ENCODE data around the gene TRPM3.

TRPM3 gene

GRCh38 chr9:70574151-70574837 lies 547.1 kb downstream of the TRPM3 start:
- no peak for FAIRE-seq

- no peak for FAIRE-seq
Measured at GRCh38 chr9:70573308-70573707, 548.1 kb downstream of the TRPM3 start.

GRCh38 chr9:70571258-70571657 lies 550.2 kb downstream of the TRPM3 start:
- FAIRE-seq: no peak

DNA sequence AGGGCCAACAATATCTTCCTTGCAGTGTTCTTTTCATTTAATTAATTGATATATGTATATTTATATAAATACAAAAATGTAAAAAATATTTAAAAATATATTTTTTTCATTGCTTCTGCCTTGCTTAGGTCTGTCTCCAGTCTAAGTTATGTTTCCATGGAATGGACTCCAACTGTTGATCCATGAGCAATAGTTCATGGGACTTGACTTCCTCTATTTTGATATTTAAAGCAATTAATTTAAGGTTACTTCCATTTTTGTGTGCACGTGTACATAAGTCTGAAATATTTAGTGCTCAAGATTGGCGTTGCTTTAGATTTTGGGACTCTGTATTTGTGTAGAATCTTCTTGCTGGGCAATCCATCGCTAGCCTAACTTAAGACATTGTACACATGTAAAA lies 551.6 kb downstream of the TRPM3 start:
- no peak for FAIRE-seq

DNA sequence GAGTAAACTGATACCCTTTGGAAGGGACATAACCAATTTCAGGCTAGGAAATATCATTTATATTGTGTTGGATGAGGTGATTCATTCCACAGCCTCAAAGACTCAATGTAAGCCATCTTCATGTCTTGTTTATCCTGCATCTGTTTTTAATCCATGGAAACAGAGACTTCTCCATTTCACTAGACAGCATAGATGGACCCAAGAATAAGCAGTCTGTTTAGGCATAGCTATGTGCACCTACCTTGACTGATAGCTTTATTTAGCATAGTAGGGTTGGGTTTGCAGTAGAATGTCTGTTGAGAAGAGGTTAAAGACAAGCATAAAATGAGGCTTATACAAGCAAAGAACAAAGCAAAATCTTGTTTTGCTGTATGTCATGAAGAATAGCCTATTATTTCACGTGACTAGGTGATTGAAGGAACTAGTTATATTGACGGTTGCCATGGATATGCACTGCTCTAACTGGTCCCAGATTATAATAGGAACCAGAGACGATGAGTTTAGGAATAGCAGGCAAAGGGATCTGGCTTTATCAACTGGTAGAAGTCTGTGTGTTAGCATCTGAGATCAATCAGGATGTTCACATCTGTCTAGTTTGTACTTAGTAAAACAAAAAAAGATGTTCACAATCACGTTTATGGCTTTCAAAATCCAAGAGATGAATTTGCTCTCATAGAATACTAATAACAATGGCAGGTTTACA lies 552.2 kb downstream of the TRPM3 start:
- no peak for FAIRE-seq

DNA sequence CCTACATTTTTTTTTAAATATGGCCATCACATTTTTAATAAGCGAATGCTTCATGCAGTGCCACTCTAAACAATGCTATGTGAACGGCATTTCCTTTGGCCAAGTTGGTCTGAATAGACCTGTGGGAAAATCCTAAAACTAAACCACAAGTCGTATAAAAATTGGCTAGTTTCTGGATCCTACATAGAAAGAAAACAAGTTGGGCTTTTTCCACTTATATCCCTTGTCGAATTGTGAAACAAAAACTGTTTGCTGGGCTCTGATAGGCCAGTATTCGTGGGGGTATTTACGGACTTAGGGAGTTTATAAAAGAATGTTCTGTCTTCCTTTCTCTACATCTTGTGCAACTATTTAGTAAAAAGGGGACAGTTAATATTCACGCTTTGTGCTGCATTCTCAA lies 553.9 kb downstream of the TRPM3 start:
- FAIRE-seq: no peak

GRCh38 chr9:70566751-70567150 lies 554.7 kb downstream of the TRPM3 start:
- FAIRE-seq: no peak

DNA sequence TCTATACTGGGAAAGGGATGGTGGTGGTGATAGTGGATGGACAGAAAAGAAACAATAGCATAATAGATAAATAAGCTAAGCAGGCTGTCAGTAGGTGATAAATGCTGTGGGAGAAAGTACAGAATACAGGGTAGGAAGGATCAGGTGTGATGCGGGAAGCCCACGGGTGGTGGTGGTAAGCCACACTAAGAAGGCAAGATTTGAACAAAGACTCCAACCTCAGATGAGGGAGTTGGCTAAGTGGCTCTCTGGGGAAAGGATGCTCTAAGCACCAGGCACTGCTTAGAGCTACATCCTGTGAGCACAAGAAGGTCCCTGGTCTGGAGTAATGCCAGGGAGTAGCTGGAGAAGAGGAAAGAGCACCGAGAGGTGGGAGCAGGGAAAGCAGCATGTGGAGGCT lies 555.4 kb downstream of the TRPM3 start:
- no peak for FAIRE-seq

DNA sequence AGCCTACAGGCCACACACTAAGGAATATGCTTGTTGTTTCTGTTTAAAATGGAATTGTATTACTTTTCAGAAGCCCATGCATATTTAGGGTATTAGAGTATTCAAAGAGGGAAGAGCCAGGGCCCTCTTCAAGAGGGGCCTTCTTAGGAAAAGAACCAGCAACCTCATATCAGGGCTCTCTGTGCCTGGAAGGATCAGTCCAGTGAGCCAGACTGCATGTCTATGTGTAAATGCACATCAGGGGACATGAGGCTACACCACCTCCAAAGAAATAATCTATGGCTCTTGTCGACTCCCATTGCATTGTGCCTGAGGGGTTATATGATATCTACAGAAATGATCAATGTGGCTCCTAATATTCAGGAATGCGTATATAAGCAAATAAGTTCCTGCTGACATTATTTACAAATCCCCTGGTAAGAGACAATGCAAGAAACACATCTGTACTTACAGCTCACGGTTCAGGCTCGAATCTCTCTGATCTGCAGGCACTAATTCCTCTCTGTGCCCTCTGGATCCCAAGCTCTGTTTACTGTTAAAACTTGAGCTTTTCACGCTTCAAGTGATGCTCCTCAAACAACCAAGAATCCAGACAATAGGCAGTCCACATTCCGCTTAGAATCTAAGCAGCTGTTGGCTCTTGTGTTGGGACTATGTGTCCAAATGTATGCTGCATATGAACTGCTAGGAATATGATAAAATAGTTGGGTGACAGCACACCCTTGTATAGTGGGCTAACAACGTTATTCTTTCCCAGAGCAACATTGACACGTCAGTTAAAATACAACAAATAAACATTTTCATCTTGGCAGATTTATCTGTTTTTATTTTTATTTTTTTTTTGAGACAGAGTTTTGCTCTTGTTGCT lies 556.7 kb downstream of the TRPM3 start:
- no peak for FAIRE-seq

GRCh38 chr9:70563431-70564204 lies 557.8 kb downstream of the TRPM3 start:
- no peak for FAIRE-seq

- no peak for FAIRE-seq
Measured at GRCh38 chr9:70563010-70563409, 558.4 kb downstream of the TRPM3 start.

- no peak for FAIRE-seq
Measured at GRCh38 chr9:70561786-70562395, 559.5 kb downstream of the TRPM3 start.

DNA sequence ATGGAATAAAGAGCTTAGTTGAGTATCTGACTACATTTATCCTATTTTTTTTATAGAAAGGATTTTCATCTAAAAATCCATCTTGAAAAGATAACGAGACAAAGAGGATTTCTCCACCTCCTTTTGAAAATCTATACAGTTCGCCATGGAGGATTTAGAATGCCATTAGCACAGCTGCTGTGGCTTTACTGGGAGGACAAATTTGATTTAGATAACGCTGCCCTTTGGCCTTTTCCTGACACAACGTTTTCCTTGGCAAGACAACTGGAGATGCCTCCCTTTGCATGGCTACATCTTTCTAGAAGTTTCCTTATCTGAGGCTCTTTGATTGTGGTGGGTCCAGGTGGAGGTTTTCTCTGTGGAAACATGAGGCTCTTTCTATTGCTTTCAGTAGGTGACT lies 560.3 kb downstream of the TRPM3 start:
- FAIRE-seq: no peak

- FAIRE-seq: no peak
Measured at GRCh38 chr9:70559102-70559501, 562.3 kb downstream of the TRPM3 start.

- FAIRE-seq: no peak
Measured at GRCh38 chr9:70557661-70558369, 563.6 kb downstream of the TRPM3 start.

GRCh38 chr9:70556771-70557170 lies 564.6 kb downstream of the TRPM3 start:
- FAIRE-seq: no peak

GRCh38 chr9:70554881-70555280 lies 566.5 kb downstream of the TRPM3 start:
- FAIRE-seq: no peak

DNA sequence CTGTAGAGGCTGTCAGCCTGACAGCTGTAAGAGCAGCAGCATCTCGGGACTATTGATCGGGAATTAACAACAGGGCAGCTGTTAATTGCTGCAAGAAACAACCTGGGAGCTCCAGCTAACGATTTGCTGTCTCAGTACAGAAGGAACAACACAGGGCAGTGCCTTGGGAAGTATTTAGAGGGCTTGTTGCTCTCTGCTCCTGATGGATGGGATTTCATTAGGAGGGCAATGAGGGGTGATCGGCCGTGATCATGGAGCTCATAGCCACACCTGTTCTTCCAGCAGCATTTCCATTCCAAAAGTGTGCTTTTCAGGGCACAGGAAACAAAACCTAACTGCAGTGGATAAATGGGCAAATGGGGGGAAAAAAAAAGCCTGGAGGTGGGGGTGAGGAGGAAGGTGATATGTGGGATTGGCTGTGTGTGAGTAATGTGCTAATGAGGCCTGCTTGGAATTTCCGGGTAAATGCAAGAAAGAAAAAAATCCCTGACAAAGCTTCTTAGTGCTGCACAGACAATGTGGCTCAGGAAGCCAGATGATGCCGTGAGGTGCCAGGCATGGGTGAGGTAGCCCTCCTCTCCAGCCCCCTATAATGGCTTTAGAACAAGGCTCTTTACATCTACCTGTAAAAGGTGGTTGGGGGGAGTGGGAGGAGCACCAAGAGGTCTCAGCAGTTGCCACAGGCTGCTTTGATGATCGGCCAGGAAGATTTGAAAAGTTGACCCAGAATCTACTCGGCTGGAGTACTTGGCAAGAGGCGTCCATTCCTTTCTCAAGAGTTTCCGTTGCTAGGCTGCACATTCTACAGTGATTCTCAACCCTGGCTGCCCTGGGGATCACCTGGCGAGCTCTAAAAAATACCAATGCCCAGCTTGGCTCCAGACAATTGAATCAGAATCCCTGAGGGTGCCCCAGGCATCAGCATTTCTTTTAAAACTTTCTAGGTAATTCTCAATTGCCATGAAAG lies 567.4 kb downstream of the TRPM3 start:
- FAIRE-seq: no peak

- FAIRE-seq: no peak
Measured at GRCh38 chr9:70552561-70552960, 568.9 kb downstream of the TRPM3 start.

GRCh38 chr9:70551801-70552200 lies 569.6 kb downstream of the TRPM3 start:
- FAIRE-seq: no peak

All from endometrium (tissue), 2 donors.